Measurements from ENCODE around the gene RACK1.

Gene RACK1

DNA sequence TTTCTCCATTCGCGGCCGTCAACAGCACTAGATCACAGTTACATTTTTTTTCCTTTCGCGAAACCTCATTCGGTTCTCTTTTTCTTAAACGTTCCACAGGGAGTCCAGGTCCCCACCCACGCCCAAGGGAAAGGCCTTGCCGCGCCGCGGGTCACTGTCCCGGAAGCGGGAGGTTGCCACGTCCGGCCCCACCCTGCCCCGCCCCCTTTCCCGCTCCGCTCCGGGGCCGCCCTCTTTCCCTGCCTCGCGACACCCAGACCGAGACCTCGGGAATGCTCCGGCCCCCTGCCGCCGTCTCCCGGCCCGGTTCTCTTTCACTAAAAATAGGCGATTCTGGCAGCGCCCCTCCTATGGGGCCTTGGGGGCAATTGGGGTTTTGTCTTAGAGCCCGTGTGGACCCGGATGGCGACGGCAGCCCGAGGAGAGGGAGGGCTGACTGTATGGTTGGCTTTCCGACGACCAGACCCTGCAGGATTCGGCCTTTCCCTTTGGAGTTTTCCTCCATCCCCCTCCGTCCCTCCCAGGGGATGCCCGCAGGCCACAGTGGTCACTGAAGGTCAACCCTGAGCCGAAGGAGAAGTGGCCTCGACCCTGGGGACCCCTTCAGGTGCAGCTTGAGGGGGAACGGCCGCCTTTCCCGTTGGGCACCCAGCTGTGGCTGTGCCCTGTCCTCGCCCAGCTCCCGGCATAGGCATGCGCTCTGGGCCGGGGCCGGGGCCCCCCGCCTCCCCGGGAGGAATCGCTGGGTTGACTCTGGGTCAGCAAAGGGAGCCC lies 2.8 kb upstream of the RACK1 start:
- Histone ChIP-seq H3K27me3 (no peaks in the 10 kb centered on the region), H3K9me3 (no peaks in the 10 kb centered on the region), H3K4me3 (ENCODE audit: low read depth in 1 of 2, low read length in 1 of 2) (peak overlapping the region; percentile 90 to 91), H3K27ac (peak overlapping the region; percentile 86), H3K36me3 (peaks cover 8% of the 10 kb centered on the region), H3K4me1 (ENCODE audit: control insufficient read depth in 1 of 2, insufficient read depth in 1 of 2, low read depth in 1 of 2, low read length in 1 of 2) (peaks cover 59 to 70% of the 10 kb centered on the region in 2 experiments)
- TF ChIP-seq, protein P1, sequence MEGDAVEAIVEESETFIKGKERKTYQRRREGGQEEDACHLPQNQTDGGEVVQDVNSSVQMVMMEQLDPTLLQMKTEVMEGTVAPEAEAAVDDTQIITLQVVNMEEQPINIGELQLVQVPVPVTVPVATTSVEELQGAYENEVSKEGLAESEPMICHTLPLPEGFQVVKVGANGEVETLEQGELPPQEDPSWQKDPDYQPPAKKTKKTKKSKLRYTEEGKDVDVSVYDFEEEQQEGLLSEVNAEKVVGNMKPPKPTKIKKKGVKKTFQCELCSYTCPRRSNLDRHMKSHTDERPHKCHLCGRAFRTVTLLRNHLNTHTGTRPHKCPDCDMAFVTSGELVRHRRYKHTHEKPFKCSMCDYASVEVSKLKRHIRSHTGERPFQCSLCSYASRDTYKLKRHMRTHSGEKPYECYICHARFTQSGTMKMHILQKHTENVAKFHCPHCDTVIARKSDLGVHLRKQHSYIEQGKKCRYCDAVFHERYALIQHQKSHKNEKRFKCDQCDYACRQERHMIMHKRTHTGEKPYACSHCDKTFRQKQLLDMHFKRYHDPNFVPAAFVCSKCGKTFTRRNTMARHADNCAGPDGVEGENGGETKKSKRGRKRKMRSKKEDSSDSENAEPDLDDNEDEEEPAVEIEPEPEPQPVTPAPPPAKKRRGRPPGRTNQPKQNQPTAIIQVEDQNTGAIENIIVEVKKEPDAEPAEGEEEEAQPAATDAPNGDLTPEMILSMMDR (IDR thresholded peaks at IDR 0.05): no peak

DNA sequence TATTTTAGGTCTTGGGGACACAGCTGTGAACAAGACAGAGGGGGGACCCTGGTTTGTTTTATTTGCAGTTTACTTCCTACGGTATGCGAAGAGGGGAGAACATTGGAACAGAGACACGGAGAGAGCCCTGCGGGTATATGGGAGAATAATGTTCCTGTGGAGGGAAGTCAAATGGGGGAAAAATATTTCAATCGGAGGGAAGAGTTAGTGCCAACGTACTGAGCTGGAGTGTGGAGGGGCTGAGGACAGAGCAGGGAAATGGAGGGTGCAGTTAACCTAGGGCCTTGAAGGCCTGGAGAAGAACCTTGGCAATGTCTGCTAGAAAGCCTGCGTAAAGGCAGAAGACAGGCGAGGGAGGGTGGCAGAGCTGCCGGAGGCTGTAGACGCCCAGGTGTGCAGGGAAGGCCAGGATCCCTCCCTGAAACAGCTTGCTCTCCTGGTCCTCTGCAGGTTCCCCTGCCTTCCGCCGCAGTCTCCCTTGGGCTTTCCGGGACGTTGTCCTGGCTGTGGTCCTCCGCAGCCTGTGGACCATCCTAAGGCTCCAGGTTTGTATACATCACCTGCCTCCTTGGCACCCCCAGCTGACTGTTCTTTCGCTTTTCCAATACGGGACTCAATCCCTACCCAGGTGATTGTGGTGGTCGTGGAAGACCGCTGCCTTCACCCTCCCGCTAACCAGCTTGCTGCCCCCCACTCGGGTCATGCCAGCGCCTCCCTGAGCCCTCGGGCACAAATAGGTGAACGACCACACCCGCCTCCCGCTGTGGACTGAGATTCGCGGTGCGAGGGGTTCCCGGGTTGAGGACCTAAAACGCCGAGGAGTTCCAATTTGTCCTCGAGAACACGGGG lies 1.9 kb upstream of the RACK1 start:
- Histone ChIP-seq H3K4me3 (ENCODE audit: low read depth in 1 of 2, low read length in 1 of 2) (peak overlapping the region; percentile 90 to 91), H3K27ac (peak overlapping the region; percentile 86), H3K4me1 (ENCODE audit: control insufficient read depth in 1 of 2, insufficient read depth in 1 of 2, low read depth in 1 of 2, low read length in 1 of 2) (peaks cover 62 to 73% of the 10 kb centered on the region in 2 experiments), H3K27me3 (no peaks in the 10 kb centered on the region), H3K36me3 (peaks cover 15% of the 10 kb centered on the region), H3K9me3 (no peaks in the 10 kb centered on the region)
- TF ChIP-seq, protein P1 (IDR thresholded peaks at IDR 0.05): no peak

DNA sequence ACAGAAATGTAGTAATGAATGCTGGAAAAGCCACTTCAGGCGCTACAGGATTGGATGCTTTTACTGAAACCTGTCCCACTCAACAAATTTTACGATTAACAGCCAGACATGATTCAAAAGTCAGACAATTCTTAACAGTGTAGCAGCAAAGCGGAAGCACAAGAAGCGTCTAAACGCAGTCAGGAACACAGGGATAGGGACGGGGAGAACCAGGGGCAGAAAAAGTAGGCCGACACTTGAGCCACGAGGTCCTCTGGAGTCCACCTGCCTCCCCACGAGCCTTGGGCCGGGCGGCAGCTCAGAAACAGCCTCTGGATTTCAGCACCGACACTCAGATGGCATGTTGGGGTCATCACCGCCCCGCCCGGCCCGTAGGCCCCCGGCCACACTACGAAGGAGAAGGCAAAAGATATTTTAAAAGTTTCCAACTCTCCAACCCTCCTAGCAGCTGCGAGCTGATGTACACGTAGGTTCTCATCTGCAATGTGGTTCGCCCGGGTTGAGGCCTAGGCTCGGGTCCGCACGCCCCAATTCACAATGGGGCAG lies 615 bp downstream of the RACK1 start:
- Histone ChIP-seq H3K4me1 (ENCODE audit: control insufficient read depth in 1 of 2, insufficient read depth in 1 of 2, low read depth in 1 of 2, low read length in 1 of 2) (peaks cover 58 to 61% of the 10 kb centered on the region in 2 experiments), H3K36me3 (peaks cover 40% of the 10 kb centered on the region)
- TF ChIP-seq, protein P1 (IDR thresholded peaks at IDR 0.05): no peak

DNA sequence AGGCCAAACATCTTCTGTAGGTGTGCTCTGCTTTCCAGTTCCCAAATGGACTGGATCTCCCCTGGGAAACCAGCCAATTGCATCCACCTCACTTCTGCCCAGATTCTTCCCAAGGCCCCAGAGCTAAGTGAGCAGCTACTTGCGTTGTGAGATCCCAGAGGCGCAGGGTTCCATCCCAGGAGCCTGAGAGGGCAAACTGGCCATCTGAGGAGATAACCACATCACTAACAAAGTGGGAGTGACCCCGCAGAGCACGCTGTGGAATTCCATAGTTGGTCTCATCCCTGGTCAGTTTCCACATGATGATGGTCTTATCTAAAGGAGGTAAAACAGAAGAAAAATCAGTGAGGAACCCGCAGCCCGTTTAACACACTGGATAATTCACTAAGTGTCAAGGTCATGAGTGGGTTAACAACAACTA lies 1.7 kb downstream of the RACK1 start:
- TF ChIP-seq, protein P1 (IDR thresholded peaks at IDR 0.05): no peak
- peak overlapping the region; percentile 86 for H3K27ac ChIP-seq
- peaks cover 51% of the 10 kb centered on the region for H3K36me3 ChIP-seq

More for the DNA sequence above, 615 bp downstream of the RACK1 start:
- H3K27me3 ChIP-seq: no peaks in the 10 kb centered on the region
- peak overlapping the region; percentile 86 for H3K27ac ChIP-seq
- peak overlapping the region; percentile 90 to 99 for H3K4me3 ChIP-seq (ENCODE audit: low read depth in 1 of 2, low read length in 1 of 2)
- H3K9me3 ChIP-seq: no peaks in the 10 kb centered on the region

DNA sequence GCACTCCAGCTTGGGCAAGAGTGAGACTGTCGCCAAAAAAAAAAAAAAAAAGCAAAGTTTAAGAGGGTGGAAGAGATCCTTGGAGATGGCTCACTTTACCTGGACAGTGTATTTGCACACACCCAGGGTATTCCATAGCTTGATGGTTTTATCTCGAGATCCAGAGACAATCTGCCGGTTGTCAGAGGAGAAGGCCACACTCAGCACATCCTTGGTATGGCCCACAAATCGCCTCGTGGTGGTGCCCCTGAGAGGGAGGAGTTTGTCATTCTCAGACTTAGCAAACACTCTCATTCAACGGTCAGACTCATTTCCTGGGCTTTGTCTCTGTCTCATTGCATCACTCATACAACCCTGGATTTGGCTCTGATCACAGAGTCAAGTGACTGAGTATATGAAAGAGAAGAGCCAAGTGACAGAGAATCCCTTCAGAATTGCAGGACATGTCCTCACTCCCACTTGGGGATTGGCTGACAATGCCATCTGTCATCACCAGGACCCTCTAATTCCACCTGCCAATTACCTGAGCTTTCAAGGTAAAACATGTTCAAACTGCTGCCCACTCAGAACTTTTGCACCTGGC lies 2.2 kb downstream of the RACK1 start:
- peak overlapping the region; percentile 86 for H3K27ac ChIP-seq
- H3K4me1 ChIP-seq (ENCODE audit: control insufficient read depth in 1 of 2, insufficient read depth in 1 of 2, low read depth in 1 of 2, low read length in 1 of 2): peaks cover 45 to 46% of the 10 kb centered on the region in 2 experiments
- no peaks in the 10 kb centered on the region for H3K27me3 ChIP-seq
- peaks cover 56% of the 10 kb centered on the region for H3K36me3 ChIP-seq
- no peaks in the 10 kb centered on the region for H3K9me3 ChIP-seq
- peak overlapping the region in 1 of 2 experiments; percentile 90 for H3K4me3 ChIP-seq (ENCODE audit: low read depth in 1 of 2, low read length in 1 of 2)
- TF ChIP-seq, protein P1 (IDR thresholded peaks at IDR 0.05): no peak

More for the DNA sequence above, 1.7 kb downstream of the RACK1 start:
- no peaks in the 10 kb centered on the region for H3K9me3 ChIP-seq
- H3K27me3 ChIP-seq: no peaks in the 10 kb centered on the region
- peak overlapping the region; percentile 90 to 99 for H3K4me3 ChIP-seq (ENCODE audit: low read depth in 1 of 2, low read length in 1 of 2)
- H3K4me1 ChIP-seq (ENCODE audit: control insufficient read depth in 1 of 2, insufficient read depth in 1 of 2, low read depth in 1 of 2, low read length in 1 of 2): peaks cover 49 to 52% of the 10 kb centered on the region in 2 experiments
